Measurements from ENCODE around the gene NAIF1. TPM values are rescaled to one million over a fixed set of nuclear protein-coding genes. Genes with fewer than 3 reads are reported as not detected.

Gene NAIF1
- total RNA-seq, 4 donors from 2014 or later: 3.6 to 7.4 (median 6.9) TPM

DNA sequence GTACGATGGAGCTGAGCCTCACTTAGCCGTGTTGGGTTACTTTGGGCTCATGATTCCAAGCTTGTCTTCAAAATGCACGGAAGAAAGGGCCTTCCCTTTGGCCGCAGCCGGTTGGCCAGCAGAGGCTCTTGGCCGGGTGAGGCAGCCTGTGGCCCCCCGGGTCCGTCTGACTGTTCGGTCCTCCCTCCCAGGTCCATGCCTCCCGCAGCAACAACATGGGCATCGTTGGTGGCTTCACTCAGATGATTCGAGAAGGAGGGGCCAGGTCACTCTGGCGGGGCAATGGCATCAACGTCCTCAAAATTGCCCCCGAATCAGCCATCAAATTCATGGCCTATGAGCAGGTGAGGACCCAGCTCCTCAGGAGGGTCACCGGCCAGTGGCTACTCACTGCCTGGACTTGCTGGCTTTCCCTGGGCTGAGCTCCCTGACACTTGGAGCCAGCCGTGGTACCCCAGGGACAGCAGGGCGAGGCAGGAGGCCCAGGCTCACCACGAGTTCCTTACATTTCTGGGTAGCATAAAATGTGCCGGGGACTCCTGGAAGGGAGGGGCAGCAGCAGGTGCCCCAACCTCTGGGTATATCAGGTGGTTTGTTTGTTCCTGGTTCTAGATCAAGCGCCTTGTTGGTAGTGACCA is 38.5 kb upstream of the NAIF1 start:
- no peak for TF ChIP-seq POLR2A (IDR thresholded peaks at IDR 0.05)
- TF ChIP-seq, protein P1, sequence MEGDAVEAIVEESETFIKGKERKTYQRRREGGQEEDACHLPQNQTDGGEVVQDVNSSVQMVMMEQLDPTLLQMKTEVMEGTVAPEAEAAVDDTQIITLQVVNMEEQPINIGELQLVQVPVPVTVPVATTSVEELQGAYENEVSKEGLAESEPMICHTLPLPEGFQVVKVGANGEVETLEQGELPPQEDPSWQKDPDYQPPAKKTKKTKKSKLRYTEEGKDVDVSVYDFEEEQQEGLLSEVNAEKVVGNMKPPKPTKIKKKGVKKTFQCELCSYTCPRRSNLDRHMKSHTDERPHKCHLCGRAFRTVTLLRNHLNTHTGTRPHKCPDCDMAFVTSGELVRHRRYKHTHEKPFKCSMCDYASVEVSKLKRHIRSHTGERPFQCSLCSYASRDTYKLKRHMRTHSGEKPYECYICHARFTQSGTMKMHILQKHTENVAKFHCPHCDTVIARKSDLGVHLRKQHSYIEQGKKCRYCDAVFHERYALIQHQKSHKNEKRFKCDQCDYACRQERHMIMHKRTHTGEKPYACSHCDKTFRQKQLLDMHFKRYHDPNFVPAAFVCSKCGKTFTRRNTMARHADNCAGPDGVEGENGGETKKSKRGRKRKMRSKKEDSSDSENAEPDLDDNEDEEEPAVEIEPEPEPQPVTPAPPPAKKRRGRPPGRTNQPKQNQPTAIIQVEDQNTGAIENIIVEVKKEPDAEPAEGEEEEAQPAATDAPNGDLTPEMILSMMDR (IDR thresholded peaks at IDR 0.05 in 4 of 5, conservative IDR thresholded peaks at IDR 0.05 in 1 of 5): no peak
- in situ Hi-C loops (cut with MboI; ENCODE audit: low sequenced_read_pairs in 4 of 4): loop anchor here in 3 of 4 donors (10.0 to 25.0 kb wide), 2 partner anchors 143 to 151 kb away; no protein-coding TSS in a partner anchor
- H3K36me3 ChIP-seq: peaks cover 0 to 40% of the 10 kb centered on the region in 2 donors
- no peak overlapping the region for H3K4me3 ChIP-seq
- H3K27me3 ChIP-seq: no peaks in the 10 kb centered on the region
- intact Hi-C loops (cut with DNase I; ENCODE audit: low total_unique reads): no loop called here
- peak overlapping the region; percentile 91 to 99 (median 98) for H3K27ac ChIP-seq
- H3K4me1 ChIP-seq: peaks cover 90 to 92% of the 10 kb centered on the region in 2 donors
- peak in 1 of 2 donors; percentile 25 for DNase-seq
- H3K9me3 ChIP-seq: no peaks in the 10 kb centered on the region
- ATAC-seq: no peak

DNA sequence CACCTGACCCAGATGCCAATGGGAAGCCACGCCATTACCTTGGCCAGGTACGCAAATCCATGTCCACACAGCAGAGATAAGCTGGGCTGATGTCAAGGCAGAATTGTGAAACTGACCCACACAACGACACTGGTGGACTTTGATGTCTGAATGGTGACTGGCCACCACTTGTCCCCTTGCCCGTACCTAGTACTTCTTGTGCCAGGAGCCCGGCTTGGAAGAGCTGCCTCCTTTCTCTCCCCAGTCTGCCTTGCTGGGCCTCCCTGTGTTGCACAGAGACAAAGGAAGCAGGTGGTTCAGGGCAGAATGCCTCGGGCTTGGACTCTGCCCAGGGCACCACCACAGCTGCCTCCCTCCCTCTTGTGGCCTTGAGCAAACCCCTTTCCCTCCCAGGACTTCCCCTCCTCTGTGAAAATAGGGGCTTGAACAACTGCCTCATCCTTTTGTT is 37.1 kb upstream of the NAIF1 start:
- in situ Hi-C loops (cut with MboI; ENCODE audit: low sequenced_read_pairs in 4 of 4) (loop anchor here in 3 of 4 donors (10.0 to 25.0 kb wide), 2 partner anchors 142 to 149 kb away; no protein-coding TSS in a partner anchor), intact Hi-C loops (cut with DNase I; ENCODE audit: low total_unique reads) (loop anchor here (5.0 kb wide), 1 partner anchor 147 kb away; no protein-coding TSS in a partner anchor)
- Histone ChIP-seq H3K27ac (peak overlapping the region; percentile 91 to 99 (median 98)), H3K4me3 (peak overlapping the region in 3 of 4 donors; percentile 25 to 38 (median 30)), H3K4me1 (peaks cover 87 to 95% of the 10 kb centered on the region in 2 donors), H3K9me3 (no peaks in the 10 kb centered on the region), H3K36me3 (peaks cover 0 to 40% of the 10 kb centered on the region in 2 donors), H3K27me3 (no peaks in the 10 kb centered on the region)
- peak; percentile 10 to 12 for ATAC-seq
- TF ChIP-seq POLR2A (IDR thresholded peaks at IDR 0.05): no peak
- TF ChIP-seq, protein P1 (IDR thresholded peaks at IDR 0.05 in 4 of 5, conservative IDR thresholded peaks at IDR 0.05 in 1 of 5): peak in 1 of 5 experiments; percentile 27
- DNase-seq: peak; percentile 74 to 94

DNA sequence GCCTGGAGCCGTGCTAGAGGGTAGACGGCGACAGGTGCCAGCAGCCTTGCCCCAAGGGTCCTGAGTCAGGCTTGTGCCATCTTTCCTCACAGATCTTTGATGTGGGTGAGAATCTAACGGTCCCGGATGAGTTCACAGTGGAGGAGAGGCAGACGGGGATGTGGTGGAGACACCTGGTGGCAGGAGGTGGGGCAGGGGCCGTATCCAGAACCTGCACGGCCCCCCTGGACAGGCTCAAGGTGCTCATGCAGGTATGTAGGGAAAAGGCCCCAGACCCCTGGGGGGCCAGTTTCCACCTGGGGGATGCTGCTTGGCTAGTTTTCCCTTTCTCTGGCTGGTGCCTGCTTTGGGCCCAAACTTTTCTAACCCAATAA is 36.5 kb upstream of the NAIF1 start:
- intact Hi-C loops (cut with DNase I; ENCODE audit: low total_unique reads): loop anchor here (5.0 kb wide), 1 partner anchor 146 kb away; no protein-coding TSS in a partner anchor
- H3K27me3 ChIP-seq: no peaks in the 10 kb centered on the region
- peak in 1 of 2 donors; percentile 77 for DNase-seq
- peak overlapping the region; percentile 91 to 99 (median 98) for H3K27ac ChIP-seq
- TF ChIP-seq POLR2A (IDR thresholded peaks at IDR 0.05): no peak
- TF ChIP-seq, protein P1 (IDR thresholded peaks at IDR 0.05 in 4 of 5, conservative IDR thresholded peaks at IDR 0.05 in 1 of 5): peak in 2 of 5 experiments; percentile 49 to 58
- peak; percentile 7 for ATAC-seq
- H3K4me1 ChIP-seq: peaks cover 81 to 89% of the 10 kb centered on the region in 2 donors
- H3K9me3 ChIP-seq: no peaks in the 10 kb centered on the region
- H3K4me3 ChIP-seq: peak overlapping the region; percentile 20 to 38 (median 28)
- H3K36me3 ChIP-seq: peaks cover 0 to 40% of the 10 kb centered on the region in 2 donors
- in situ Hi-C loops (cut with MboI; ENCODE audit: low sequenced_read_pairs in 4 of 4): loop anchor here in 3 of 4 donors (10.0 to 25.0 kb wide), 2 partner anchors 141 to 149 kb away; no protein-coding TSS in a partner anchor

DNA sequence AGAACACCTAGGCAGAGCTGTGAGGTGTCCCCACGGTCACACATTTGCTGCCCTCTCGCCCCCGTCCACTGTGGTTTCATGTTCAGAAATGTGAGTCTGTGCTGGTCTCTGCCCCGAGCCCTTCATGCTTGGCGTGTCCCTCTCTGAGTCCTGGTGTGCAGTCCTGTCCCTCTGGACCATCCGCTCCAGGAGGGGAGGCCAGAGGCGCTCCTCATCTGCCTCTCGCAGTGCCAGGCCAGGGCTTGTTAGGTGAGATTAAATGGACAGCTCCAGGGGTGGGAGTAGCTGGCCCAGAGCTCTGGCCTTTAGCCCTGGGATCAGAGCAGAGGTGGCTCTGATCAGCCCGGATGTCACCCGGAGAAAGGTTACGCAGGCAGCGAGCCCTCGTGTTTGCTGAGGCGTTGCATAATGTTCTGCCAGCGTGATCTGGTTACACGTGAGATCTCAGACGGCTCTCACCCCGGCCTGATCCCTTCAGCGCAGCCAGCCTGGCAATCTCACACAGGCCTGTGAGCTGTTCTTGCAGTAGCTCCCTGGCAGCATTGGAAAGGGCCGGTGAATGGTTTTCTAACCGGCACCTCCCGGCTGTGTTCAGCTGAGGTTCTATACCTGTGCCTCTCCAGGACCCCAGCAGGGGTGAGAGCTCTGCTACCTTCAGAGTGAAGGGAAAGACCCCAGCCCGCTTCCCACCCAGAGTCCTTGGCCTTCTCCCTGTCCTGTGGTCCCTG is 35.9 kb upstream of the NAIF1 start:
- in situ Hi-C loops (cut with MboI; ENCODE audit: low sequenced_read_pairs in 4 of 4) (loop anchor here in 3 of 4 donors (10.0 to 25.0 kb wide), 2 partner anchors 141 to 148 kb away; no protein-coding TSS in a partner anchor), intact Hi-C loops (cut with DNase I; ENCODE audit: low total_unique reads) (loop anchor here (5.0 kb wide), 1 partner anchor 146 kb away; no protein-coding TSS in a partner anchor)
- Histone ChIP-seq H3K4me1 (peaks cover 77 to 84% of the 10 kb centered on the region in 2 donors), H3K9me3 (no peaks in the 10 kb centered on the region), H3K36me3 (peaks cover 0 to 36% of the 10 kb centered on the region in 2 donors), H3K27ac (peak overlapping the region; percentile 91 to 99 (median 98)), H3K27me3 (no peaks in the 10 kb centered on the region), H3K4me3 (peak overlapping the region; percentile 2 to 86 (median 78))
- TF ChIP-seq POLR2A (IDR thresholded peaks at IDR 0.05): no peak
- TF ChIP-seq, protein P1 (IDR thresholded peaks at IDR 0.05 in 4 of 5, conservative IDR thresholded peaks at IDR 0.05 in 1 of 5): no peak
- peak; percentile 94 to 99 for DNase-seq
- ATAC-seq: peak; percentile 30 to 41
